Measurements from ENCODE around the gene CAAP1. TPM values are rescaled to one million over a fixed set of nuclear protein-coding genes. Genes with fewer than 3 reads are reported as not detected.

The CAAP1 gene
- total and polyA plus RNA-seq, 2 of the 8 experiments (the other 6 are each of a cell fraction or from before 2014, with no cell fraction given): 9.5 to 36.7 TPM

GRCh38 chr9:26863074-26863473 lies 29.5 kb downstream of the CAAP1 start:
- H2BK20ac ChIP-seq (ENCODE audit: low read length): no peak overlapping the region
- no peaks in the 10 kb centered on the region for H3K27me3 ChIP-seq (replicated peaks in 1 of 4; ENCODE audit: control insufficient read depth in 3 of 4, extremely low read depth in 1 of 4, insufficient read depth in 3 of 4, low read length in 3 of 4)
- ChIA-PET POLR2A (ENCODE audit: partially characterized antibody) (interaction anchor here (0.8 kb wide), 1 partner anchor 29 kb away, joined by 4 read pairs; no protein-coding TSS in a partner anchor), CTCF (ENCODE audit: partially characterized antibody) (interaction anchor here (1.2 to 2.1 kb wide), 4 partner anchors 29 to 209 kb away, joined by 3 to 7 read pairs (median 4); partner anchors contain the start of gene CAAP1)
- no peak overlapping the region for H2BK5ac ChIP-seq (ENCODE audit: low read depth, low read length)
- no peak overlapping the region for H3K27ac ChIP-seq (ENCODE audit: low read depth, low read length)
- no peak overlapping the region for H3K18ac ChIP-seq (ENCODE audit: extremely low read depth, low read length)
- H3K79me2 ChIP-seq (ENCODE audit: control insufficient read depth in 1 of 2, insufficient read depth in 2 of 2, low read length in 2 of 2): no peaks in the 10 kb centered on the region
- H4K91ac ChIP-seq (replicated peaks; ENCODE audit: insufficient read length, low read length): no peak overlapping the region
- DNase-seq (ENCODE audit: low read depth in 1 of 2, low spot score in 2 of 2): no peak
- no peaks in the 10 kb centered on the region for H3K23me2 ChIP-seq (ENCODE audit: low read depth, low read length)
- H4K5ac ChIP-seq (ENCODE audit: insufficient read length, low read depth, low read length): no peak overlapping the region
- no peak overlapping the region for H3K4me3 ChIP-seq (ENCODE audit: extremely low read depth in 1 of 4, insufficient read depth in 2 of 4, low read depth in 3 of 4, low read length in 4 of 4)
- H3K9me3 ChIP-seq (ENCODE audit: insufficient read depth in 2 of 2, low read depth in 1 of 2, low read length in 1 of 2): no peaks in the 10 kb centered on the region
- peaks cover 2 to 25% (median 13%) of the 10 kb centered on the region in 4 experiments; a peak in 6 of 8 replicates for H3K36me3 ChIP-seq (ENCODE audit: control insufficient read depth in 2 of 4, insufficient read depth in 4 of 4, low read length in 3 of 4)
- no peak overlapping the region for H4K8ac ChIP-seq (ENCODE audit: extremely low read depth, insufficient read depth, low read length)
- peak in 1 of 3 experiments; percentile 21; a peak in 1 of 4 replicates for TF ChIP-seq CTCF (IDR thresholded peaks at IDR 0.05; ENCODE audit: control extremely low read depth in 1 of 3, insufficient read depth in 1 of 3, low read depth in 1 of 3, low read length in 3 of 3)
- TF ChIP-seq POU5F1 (IDR thresholded peaks at IDR 0.05; ENCODE audit: low read depth, low read length): no peak
- TF ChIP-seq RAD21 (IDR thresholded peaks at IDR 0.05 in 1 of 2, conservative IDR thresholded peaks at IDR 0.05 in 1 of 2; ENCODE audit: low read depth in 2 of 2, low read length in 2 of 2): peak; percentile 46 to 50
- no peak for TF ChIP-seq TBP (IDR thresholded peaks at IDR 0.05; ENCODE audit: low read depth, low read length)
- TF ChIP-seq YY1 (IDR thresholded peaks at IDR 0.05; ENCODE audit: low read depth, low read length): no peak
- H4K20me1 ChIP-seq (replicated peaks in 1 of 2; ENCODE audit: control insufficient read depth in 1 of 2, insufficient read depth in 2 of 2, low read length in 2 of 2): peaks cover 0 to 2% of the 10 kb centered on the region in 2 experiments
- no peak overlapping the region for H2AK5ac ChIP-seq (ENCODE audit: low read depth, low read length)
- H3K4me1 ChIP-seq (replicated peaks in 1 of 4; ENCODE audit: control insufficient read depth in 3 of 4, insufficient read depth in 4 of 4, low read length in 3 of 4): no peaks in the 10 kb centered on the region
- no peaks in the 10 kb centered on the region for H3K79me1 ChIP-seq (ENCODE audit: low read depth, low read length)
- 77% methylated on average over 1 of the region's 1 CpG; no CpG with 5 or more reads in 1 of the 2 experiments for whole genome bisulfite sequencing, 2 experiments (ENCODE audit: extremely low coverage in 1 of 2, insufficient coverage in 1 of 2, insufficient read length in 1 of 2, insufficient replicate concordance in 2 of 2, low coverage in 1 of 2, low lambda C conversion rate in 2 of 2, missing lambda C conversion rate in 1 of 2)
- no peak overlapping the region for H2BK15ac ChIP-seq (ENCODE audit: low read length)
- H2BK12ac ChIP-seq (ENCODE audit: low read depth, low read length): no peak overlapping the region
- no peak overlapping the region for H3K9ac ChIP-seq (replicated peaks in 1 of 4; ENCODE audit: extremely low read depth in 1 of 4, low read depth in 3 of 4, low read length in 3 of 4)
- H2BK120ac ChIP-seq (replicated peaks; ENCODE audit: low read depth, low read length): no peak overlapping the region
- H3K14ac ChIP-seq (ENCODE audit: insufficient read length): no peak overlapping the region
- no peak overlapping the region for H3K4me2 ChIP-seq (ENCODE audit: insufficient read depth in 1 of 2, low read depth in 2 of 2, low read length in 2 of 2)
- H3K56ac ChIP-seq (replicated peaks; ENCODE audit: insufficient read length, low read depth, low read length): no peak overlapping the region
- no peak overlapping the region for H2AFZ ChIP-seq (ENCODE audit: low read length)
- no peak overlapping the region for H3K23ac ChIP-seq (ENCODE audit: insufficient read length)
- no peak for FAIRE-seq
- no peak overlapping the region for H3K4ac ChIP-seq (replicated peaks; ENCODE audit: insufficient read length, low read depth, low read length)
